ACHN (cell line): ENCODE results near the gene ANK3.
A peak's percentile ranks its signal among the peaks of the same experiment; 100 is the strongest.

ENCODE experiments used
- DNase-seq: peaks from one replicate; pipeline ENCODE4 v3.0.0-alpha.2; 2015
- in situ Hi-C: cut with HindIII; loops from 2 replicates; pipeline ENCODE4 v1.10.0; 2017; ENCODE audit warnings: low sequenced_read_pairs, low pct_ligation_motif_present, low pct_unique_long_range_greater_than_20kb

ANK3 gene

DNA sequence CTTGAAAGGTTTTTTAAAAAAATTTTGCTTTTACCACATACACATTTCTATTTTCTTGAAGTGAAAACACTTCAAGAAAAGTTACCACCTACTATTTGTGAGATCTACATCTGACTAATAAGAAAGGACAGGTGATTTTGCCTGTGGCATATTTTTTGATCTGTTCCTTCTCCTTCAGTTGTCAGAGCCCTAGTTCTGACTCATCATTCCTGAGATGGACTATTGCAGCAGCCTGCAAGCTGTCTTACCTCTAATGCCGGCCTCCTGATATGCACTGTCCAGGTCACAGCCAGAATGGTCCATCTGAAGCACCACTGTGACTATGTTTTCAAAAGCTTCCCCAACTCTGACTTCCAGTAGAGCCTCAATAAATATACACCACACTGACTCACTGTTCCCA lies 28.2 kb upstream of the ANK3 start:
- in situ Hi-C loops: no loop called here
- DNase-seq: peak; percentile 22

DNA sequence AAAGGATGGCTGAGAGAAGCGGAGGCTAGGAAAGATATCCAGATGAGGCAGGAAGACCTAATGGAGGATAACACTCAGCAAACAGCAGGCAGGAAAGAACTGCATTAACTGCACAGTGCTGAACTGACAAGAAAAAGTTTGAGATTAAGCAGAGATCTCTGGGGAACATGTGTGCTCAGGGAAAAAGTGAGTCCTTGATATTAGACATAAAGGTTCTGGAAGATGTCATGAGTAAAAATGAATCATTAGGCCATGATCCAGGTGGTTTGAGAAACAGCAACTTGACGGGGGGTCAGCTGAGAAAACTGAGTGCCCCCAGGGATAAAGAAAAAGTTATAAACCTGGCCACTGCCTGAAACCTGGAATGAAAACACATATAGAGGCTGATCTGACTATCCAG lies 27.3 kb upstream of the ANK3 start:
- in situ Hi-C loops: no loop called here
- no peak for DNase-seq

DNA sequence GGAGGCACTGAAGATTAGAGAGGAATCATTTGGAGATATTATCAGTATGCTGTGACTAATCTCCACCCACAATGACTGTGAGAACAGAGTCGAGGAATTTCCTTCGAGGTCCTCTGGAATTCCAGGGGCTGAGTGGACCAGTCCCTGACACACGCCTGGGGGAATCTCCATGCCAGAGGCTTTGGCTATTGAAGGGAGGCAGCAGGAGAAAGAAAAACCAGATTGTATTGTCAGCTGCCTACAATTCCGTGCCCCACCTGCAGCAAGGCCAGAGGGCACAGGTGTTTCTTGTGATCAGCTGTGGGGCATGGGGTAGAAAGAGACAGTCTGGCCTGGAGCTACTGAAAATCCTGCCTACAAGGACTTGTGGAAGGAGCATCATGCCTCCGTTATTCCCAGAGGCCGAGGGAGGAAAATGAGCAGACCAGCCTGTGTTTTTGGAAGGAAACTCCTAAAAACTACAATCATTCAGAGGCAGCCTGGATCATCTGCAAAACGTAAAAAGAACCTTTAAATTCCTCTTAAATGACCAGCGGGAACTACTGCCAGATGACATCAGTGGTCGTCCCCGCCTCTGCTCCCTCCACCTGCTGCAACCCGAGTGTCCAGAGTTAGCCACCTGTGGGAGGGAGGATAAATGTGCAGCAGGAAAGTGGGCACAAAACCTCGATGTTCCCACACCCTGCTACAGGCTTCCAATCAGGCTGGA lies 25.4 kb upstream of the ANK3 start:
- in situ Hi-C loops: no loop called here
- DNase-seq: peak; percentile 94

DNA sequence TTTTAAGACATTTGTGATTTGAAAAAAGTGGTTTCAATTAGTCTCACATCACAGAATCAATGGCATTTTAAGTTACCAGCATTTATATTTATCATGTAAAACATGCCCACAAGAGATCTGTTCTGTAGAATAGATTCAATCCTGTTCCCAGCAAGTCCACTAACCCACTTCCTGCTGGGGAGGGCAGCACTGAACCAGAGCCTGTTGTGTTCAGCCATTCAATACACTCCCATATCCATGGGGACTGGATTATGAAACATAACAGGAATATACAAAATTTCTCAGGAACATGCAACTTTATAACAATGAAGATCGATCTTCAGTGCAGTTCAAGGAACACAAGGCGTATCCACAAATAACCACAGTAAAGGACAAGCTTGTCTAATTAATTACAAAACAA lies 24.4 kb upstream of the ANK3 start:
- in situ Hi-C loops: no loop called here
- peak; percentile 44 for DNase-seq

DNA sequence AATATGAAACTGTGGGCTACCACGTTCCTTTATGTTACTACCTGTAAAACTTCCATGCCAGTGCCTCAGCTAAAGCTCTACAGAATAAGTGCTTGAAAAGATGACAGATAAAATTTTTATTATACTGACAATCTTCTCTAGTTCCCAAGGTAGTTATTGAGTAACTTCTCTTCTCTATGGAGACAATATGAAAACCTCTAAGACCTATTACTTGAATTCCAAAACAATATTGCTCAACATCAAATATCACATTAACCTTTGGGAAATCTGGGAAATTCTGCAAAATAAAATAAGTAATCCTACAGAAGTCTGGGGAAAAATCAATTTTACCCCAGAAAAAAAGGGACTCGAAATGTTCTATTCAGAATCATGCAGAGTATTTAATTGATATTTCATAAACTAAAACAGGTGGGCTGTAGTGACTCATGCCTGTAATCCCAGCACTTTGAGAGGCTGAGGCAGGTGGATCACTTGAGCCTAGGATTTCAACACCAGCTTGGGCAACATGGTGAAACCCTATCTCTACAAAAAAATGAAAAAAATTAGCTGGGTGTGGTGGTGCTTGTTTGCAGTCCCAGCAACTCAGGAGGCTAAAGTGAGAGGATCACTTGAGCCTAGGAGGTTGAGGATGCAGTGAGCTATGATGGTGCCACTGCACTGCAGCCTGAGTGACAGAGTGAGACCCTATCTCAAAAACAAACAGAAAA lies 23.8 kb upstream of the ANK3 start:
- no peak for DNase-seq
- in situ Hi-C loops: no loop called here

DNA sequence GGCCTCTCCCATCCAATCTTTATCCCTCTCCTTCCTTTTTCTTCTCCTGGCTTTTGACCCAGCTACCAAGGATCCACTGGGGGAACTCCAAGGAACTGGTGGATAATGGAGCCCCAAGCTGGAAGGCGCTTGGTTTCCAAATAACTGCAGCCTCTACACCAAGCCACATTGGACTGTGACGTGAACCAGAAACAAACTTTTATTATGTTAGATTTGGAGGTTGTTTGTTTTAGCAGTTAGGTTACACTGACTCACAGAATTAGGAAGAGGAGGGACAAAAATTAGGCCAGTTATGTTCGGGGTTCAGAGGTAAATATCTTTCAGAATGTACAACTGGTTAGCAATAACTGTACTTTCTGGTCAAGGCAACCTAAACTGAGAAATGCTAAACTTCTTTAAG lies 21.3 kb upstream of the ANK3 start:
- DNase-seq: no peak
- in situ Hi-C loops: no loop called here

DNA sequence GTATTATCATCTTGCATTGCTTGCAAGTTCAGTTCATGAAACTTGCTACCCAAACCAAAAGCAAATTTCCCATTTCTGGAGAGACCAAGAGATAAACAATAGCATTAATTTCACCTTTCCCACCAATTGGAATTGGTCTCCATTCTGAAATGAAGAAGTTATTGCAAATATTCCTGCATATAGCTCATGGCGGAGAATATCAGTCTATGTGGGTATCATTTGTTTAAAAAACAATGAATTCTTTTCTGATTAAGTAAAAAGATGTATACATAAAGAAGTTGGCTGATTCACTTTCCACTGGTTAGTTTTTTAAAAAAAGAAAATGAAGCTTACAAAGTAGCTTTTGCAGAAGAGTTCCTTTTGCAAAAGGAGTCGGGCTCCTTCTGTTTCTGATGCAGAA lies 19.5 kb upstream of the ANK3 start:
- in situ Hi-C loops: no loop called here
- no peak for DNase-seq

DNA sequence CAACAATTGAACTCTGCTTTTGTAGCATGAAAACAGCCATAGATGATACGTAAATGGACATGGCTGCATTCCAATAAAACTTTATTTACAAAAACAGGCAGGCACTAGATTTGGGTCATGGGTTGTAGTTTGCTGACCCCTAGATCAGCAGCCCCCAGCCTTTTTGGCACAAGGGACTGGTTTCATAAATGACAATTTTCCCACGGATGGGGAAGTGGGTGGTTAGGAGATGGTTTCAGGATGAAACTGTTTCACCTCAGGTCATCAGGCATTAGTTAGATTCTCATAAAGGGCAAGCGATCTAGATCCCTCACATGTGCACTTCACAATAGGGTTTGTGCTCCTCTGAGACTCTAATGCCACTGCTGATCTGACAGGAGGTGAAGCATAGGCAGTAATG lies 16.5 kb upstream of the ANK3 start:
- no peak for DNase-seq
- in situ Hi-C loops: no loop called here

DNA sequence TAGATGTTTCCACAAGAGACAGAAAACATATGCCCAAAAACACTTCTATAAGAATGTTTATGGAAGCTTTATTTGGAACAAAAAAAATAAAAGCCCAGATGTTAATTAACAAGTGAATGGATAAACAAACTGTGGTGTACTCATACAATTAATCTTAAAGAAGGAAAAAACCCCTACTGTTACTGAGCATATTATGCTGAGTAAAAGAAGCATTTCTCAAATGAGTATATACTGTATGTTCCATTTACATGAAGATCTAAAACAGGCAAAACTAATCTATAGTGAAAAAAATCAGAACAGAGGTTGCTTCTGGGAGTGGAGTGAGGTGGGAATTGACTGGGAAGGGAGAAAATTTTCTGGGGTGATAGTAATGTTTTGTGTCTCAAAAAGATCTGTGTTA lies 15.5 kb upstream of the ANK3 start:
- no peak for DNase-seq
- in situ Hi-C loops: no loop called here

DNA sequence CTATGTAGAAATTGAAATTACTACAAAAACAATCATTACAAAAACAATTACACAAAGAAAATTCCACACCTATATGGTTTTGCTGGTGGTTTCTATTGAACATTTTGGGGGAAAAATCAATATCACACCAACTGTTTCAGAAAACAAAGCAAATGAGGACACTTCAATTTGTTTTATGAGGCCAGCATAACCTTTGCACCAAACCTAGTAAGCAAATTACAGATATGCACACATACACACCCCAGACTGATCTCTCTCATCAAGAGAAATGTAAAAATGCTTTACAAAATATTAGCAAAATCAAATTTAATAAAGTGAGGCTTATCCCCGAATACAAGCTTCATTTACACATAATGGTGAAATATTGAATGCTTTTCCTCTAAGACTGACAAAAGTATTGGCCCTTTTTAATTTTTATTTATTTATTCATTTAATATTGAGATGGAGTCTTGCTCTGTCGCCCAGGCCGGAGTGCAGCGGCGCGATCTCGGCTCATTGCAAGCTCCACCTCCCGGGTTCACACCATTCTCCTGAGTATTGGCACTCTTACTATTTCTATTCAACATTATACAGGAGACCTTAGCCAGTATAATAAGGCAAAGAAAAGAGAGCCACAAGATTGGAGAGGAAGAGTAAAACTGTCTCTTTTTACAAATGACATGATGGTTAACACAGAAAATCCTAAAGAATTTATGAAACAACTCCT lies 13.6 kb upstream of the ANK3 start:
- in situ Hi-C loops: no loop called here

DNA sequence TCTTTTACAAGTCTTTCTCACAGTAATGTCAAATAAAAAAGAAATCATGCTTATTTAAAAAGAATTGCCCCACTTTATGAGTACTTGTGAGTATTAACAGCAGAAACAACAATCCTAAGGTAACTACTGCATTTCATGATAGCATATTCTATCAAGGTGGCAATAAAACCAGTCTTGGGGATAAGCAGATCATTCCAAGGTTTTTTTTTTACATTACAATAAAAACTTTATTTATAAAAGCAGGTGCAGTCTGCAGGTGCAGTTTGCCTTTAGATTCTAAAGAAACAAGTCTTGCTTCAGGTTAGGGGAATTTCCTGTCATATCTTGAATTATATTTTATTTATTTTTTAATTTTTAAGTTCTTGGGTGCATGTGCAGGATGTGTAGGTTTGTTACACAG lies 10.7 kb upstream of the ANK3 start:
- DNase-seq: no peak
- in situ Hi-C loops: no loop called here

More for the DNA sequence above, 13.6 kb upstream of the ANK3 start:
- DNase-seq: no peak

DNA sequence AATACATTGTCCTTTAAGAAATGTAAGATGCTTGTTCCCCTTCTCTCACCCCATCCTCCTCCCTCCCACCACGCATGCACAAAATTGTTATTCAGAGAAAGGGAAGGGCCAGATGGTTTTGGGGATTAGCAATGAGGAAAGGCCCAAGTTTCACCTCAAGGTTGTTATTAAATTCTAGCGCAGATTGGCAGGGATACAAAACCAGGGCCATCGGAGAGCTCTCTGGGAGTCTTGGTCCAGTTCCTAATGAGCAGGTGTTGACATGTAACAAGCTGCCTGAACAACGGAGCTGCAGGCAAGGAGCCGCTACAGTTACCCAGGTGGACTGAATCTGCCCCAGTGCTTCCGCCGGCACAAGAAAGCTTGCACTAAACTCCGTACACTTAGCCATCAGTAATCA lies 9.7 kb upstream of the ANK3 start:
- DNase-seq: no peak
- in situ Hi-C loops: no loop called here

DNA sequence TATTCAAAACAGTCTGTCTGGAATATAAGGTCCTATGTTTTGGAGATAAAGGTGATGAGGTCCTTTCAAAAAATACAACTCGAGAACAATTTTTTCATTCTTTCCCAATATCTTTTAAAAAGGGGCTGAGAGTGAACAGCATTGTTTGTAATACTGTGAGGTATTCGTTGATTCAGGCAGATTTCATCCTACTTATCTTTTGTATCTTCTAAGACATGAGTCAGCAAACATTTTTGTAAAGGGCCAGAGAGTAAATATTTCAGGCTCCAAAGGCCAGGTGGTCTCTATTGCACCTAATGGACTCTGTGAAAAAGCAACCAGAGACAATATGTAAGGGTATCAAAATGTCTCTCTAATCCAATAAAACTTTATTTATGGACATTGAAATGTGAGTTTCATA lies 8.1 kb upstream of the ANK3 start:
- no peak for DNase-seq
- in situ Hi-C loops: no loop called here

DNA sequence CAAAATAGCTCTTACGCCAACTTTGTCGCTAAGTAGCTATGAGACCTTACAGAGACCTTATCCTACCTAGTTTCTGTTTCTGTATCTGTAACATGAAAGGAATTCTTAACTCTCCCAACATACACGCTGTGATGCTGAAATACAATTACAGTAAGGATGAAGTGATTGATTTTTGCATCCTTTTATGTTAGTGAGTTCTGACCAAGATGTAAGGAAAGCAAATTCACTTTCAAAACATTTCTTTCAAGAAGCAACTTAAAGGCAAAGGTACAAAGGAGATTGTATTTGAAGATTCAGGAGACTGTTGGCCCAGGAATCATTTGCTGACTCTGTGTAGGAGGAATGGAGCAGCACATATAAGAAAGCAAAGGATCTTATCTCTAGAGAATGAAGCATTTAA lies 7.1 kb upstream of the ANK3 start:
- in situ Hi-C loops: no loop called here
- no peak for DNase-seq

DNA sequence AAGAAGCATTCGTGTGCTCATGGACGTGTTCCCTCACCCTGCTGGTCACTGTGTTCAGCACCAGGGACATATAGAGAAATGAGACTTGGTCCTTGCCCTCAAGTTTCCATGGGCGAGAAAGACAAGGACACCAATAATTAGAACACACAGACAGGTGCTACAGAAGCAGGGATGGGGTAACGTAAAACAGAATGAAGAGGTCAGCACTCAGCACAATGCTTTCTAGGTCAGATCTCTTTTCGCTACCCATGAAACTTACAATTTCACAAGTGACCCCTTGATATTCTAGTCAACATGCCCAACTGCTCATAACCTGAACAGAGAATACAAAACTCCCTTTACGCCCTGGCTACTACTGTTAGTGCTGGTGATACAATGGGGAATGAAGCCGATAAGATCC lies 6.0 kb upstream of the ANK3 start:
- no peak for DNase-seq
- in situ Hi-C loops: no loop called here

DNA sequence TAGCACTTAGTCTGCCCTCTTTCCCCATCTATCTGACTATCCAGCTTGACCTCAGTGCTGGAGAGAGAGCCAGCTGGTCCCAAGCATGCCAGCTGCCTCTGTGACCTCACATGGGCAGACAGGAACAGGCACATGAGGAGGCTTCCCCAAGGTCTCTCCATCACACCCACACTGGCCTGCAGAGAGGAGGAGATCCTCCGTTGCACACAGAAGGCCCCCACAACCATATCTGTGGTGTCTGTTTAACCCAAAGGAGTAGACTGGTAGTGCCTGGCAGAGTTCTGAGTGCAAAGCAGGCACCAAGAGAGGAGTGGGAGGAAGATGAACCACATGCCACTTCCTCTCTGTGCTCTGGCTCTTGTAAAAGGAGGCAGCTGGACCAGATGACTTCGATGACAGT lies 4.8 kb upstream of the ANK3 start:
- in situ Hi-C loops: no loop called here
- no peak for DNase-seq

DNA sequence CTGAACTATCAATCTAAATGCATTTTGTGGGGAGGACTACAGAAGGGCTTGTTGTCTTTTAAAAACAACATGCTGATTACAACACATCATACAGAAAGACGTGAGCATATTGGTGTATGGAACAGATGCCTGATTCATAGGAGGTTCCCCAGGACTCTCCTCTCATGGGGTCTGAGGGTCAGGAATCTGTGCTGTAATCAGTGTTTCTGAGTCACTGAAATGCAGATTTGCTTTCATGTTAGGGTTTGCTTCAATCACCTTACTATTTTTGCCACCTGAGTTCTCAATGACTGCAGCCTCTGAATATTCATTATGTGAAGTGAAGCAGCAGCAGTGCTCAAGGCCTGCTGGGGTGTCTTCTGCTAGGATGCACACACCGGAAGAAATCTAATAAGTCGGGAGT lies 550 bp upstream of the ANK3 start:
- DNase-seq: no peak
- in situ Hi-C loops: no loop called here

DNA sequence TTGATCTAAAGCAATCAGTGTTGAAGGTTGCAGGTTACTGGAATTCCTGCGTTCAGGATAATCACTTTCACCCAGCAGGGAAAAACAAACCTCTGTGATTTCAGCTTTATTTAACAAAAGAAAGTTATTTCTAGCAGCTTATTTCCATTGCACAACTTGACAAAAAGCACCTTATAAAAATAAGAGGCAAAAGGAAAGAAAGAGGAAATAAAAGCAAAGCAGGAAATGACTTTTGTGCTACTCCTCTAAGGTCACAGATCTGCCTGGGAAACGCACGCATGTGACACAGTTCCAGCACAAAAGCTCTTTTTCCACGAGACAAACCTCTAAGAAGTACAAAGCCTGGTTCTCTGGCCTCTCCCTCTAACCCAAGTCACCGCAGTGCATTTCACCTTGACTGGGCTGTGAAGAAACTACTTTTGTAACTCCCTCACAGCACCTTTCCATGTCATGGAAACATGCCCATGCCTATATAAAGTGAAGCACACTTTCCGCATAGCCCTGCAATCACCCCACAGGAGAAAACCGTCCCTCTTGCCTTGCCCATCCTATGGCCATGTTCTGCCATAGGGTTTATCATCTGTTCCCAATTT lies 870 bp downstream of the ANK3 start:
- in situ Hi-C loops: no loop called here
- DNase-seq: no peak

DNA sequence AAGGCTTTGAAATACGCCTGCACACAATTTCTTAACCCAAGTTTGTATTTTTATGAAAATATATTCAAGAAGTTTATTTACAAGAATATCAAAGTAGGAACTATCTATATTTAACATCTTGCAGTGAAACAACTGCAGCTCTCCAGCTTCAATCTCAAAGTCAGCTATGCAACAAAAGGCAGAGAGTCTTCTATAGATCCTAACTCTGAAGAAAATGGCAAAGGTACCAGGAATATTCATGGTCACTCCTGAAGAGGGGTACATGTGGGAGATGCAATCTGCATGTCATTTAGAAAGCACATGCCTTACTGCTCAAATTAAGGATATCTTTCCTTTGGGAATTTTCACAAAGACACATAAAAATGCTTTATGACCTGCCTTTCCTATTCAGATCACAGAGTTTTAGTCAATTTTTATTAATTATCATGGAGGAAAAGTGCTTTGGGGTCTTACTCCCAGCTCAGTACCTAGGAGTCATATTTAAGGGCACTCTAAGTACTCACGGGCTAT lies 1.5 kb downstream of the ANK3 start:
- no peak for DNase-seq
- in situ Hi-C loops: no loop called here
